HepG2 (cell line): ENCODE data around the gene B3GNT7. TPM values are rescaled to one million over a fixed set of nuclear protein-coding genes. Genes with fewer than 3 reads are reported as not detected.

Experiments
- ATAC-seq: fragments of 200-7000 bp; cut with Tn5 transposase; 3 replicates; pipeline ENCODE4 v1.9.1; 2020; ENCODE audit warnings: mild to moderate bottlenecking, moderate library complexity
- BruUV-seq: library from RNA; stranded (reverse); fragments of 400-500 nt; replicated peaks from 2 replicates; lab custom pipeline; 2021; lab: Mats Ljungman, UMichigan
- CTCF ChIA-PET: fragments of 300-600 bp; formaldehyde crosslinking; extraction: SDS; loops from one replicate; lab custom pipeline; 2021; ENCODE audit warnings: low total read pairs, inconsistent platforms, low intra/inter-chr PET ratio; lab: Yijun Ruan, JAX
- POLR2A ChIA-PET: fragments of 350-600 bp; sonication (Branson Sonifier 250); formaldehyde crosslinking; loops from one replicate; lab custom pipeline; 2020; ENCODE audit warnings: antibody characterized with exemption, inconsistent platforms; lab: Yijun Ruan, JAX
- DNase-seq: peaks from one replicate; pipeline ENCODE4 v3.0.0-alpha.2; 2015; ENCODE audit warnings: low spot score
- FAIRE-seq: peaks from 3 replicates; lab custom pipeline; 2011; peaks lifted over from hg19 to GRCh38; lab: Jason Lieb, UNC
- H2AFZ ChIP-seq: one replicate; pipeline ENCODE4 v1.6.1; 2011; ENCODE audit warnings: low read length, inconsistent platforms
- H3K27ac ChIP-seq: fragments of 300-600 bp; 3 replicates; pipeline ENCODE4 v1.8.0; 2011; ENCODE audit warnings: mixed run types, mild to moderate bottlenecking, mixed read lengths, low read length, inconsistent platforms; ENCODE audit not compliant: insufficient read depth; ENCODE audit errors: extremely low read length
- H3K27me3 ChIP-seq, 2 experiments: fragments of 200-600 bp in 1 of 2; 2 replicates in 1 of 2; 3 replicates in 1 of 2; pipeline versions ENCODE4 v1.6.0 to v1.8.0; 2011; ENCODE audit warnings: low read length in 2 of 2, mild to moderate bottlenecking in 2 of 2, moderate library complexity in 2 of 2, inconsistent platforms in 1 of 2; ENCODE audit not compliant: insufficient read depth in 2 of 2, control insufficient read depth in 1 of 2
- H3K36me3 ChIP-seq, 2 experiments: fragments of 200-600 bp in 1 of 2; replicated peaks in 1 of 2; 2 replicates in 1 of 2; 3 replicates in 1 of 2; pipeline versions ENCODE4 v1.5.1 to v1.8.0; 2011; ENCODE audit warnings: low read length in 2 of 2, inconsistent platforms in 1 of 2; ENCODE audit not compliant: insufficient read depth in 2 of 2, control insufficient read depth in 1 of 2
- H3K4me1 ChIP-seq: 2 replicates; pipeline ENCODE4 v1.5.1; 2012; ENCODE audit warnings: low read length, inconsistent platforms; ENCODE audit not compliant: insufficient read depth
- H3K4me2 ChIP-seq: 2 replicates; pipeline ENCODE4 v1.6.0; 2011; ENCODE audit warnings: low read depth, low read length, inconsistent platforms
- H3K4me3 ChIP-seq, 3 experiments: fragments of 200-600 bp in 1 of 3; sonication (generic), shearing (Covaris generic) in 1 of 3; replicated peaks in 1 of 3; 2 replicates each; pipeline ENCODE4 v1.5.1; 2011 to 2016; ENCODE audit warnings: low read length in 3 of 3, inconsistent platforms in 2 of 3, low read depth in 2 of 3, mild to moderate bottlenecking in 2 of 3, control low read depth in 1 of 3, mixed read lengths in 1 of 3; ENCODE audit not compliant: insufficient read depth in 1 of 3
- H3K79me2 ChIP-seq: one replicate; pipeline ENCODE4 v1.6.1; 2011; ENCODE audit warnings: low read length, inconsistent platforms; ENCODE audit not compliant: insufficient read depth
- H3K9ac ChIP-seq: 2 replicates; pipeline ENCODE4 v1.6.0; 2011; ENCODE audit warnings: mild to moderate bottlenecking, low read depth, low read length, inconsistent platforms; ENCODE audit not compliant: insufficient read depth
- H3K9me3 ChIP-seq: 2 replicates; pipeline ENCODE4 v1.5.1; 2012; ENCODE audit warnings: mild to moderate bottlenecking, low read length
- H4K20me1 ChIP-seq: 2 replicates; pipeline ENCODE4 v1.6.0; 2011; ENCODE audit warnings: inconsistent platforms, mild to moderate bottlenecking, low read length, moderate library complexity; ENCODE audit not compliant: insufficient read depth
- ELF1 ChIP-seq: sonication (generic); formaldehyde crosslinking; IDR thresholded peaks from 2 replicates; pipeline ENCODE4 v1.4.0; 2020; ENCODE audit warnings: missing genetic modification reagents
- GRHL1 ChIP-seq: sonication (generic); formaldehyde crosslinking; conservative IDR thresholded peaks from 2 replicates; pipeline ENCODE4 v1.8.0; 2022; ENCODE audit warnings: missing genetic modification reagents
- HNRNPK ChIP-seq: fragments of 200-400 bp; formaldehyde crosslinking; IDR thresholded peaks from 2 replicates; pipeline ENCODE4 v1.6.1; 2018; ENCODE audit warnings: low read length, low read depth, moderate library complexity, mild to moderate bottlenecking; ENCODE audit not compliant: poor library complexity, severe bottlenecking
- IRX3 ChIP-seq: sonication (generic); formaldehyde crosslinking; IDR thresholded peaks from 2 replicates; pipeline ENCODE4 v1.8.1; 2023; ENCODE audit warnings: mild to moderate bottlenecking, low read depth, missing genetic modification reagents, borderline replicate concordance
- MATR3 ChIP-seq: sonication (generic); formaldehyde crosslinking; IDR thresholded peaks from 2 replicates; pipeline ENCODE4 v1.4.0; 2020; ENCODE audit warnings: missing genetic modification reagents
- NCOR1 ChIP-seq: fragments of 200-600 bp; sonication (generic); IDR thresholded peaks from 2 replicates; pipeline ENCODE4 v1.7.0; 2017; ENCODE audit warnings: antibody characterized with exemption, low read length, borderline replicate concordance
- RBM39 ChIP-seq: fragments of 200-400 bp; formaldehyde crosslinking; IDR thresholded peaks from one replicate; pipeline ENCODE4 v1.6.1; 2018; ENCODE audit warnings: antibody characterized with exemption, mild to moderate bottlenecking, low read depth, low read length; ENCODE audit not compliant: poor library complexity, severe bottlenecking
- SIX1 ChIP-seq: sonication (generic); formaldehyde crosslinking; IDR thresholded peaks from 2 replicates; pipeline ENCODE4 v1.4.0; 2020; ENCODE audit warnings: missing genetic modification reagents, borderline replicate concordance
- SP4 ChIP-seq: sonication (generic); formaldehyde crosslinking; IDR thresholded peaks from 2 replicates; pipeline ENCODE4 v1.8.1; 2023; ENCODE audit warnings: mild to moderate bottlenecking, missing genetic modification reagents
- THAP11 ChIP-seq: IDR thresholded peaks from 2 replicates; pipeline ENCODE4 v1.6.1; 2016; ENCODE audit warnings: missing biosample characterization, missing genetic modification reagents
- ZBTB8A ChIP-seq: sonication (generic); formaldehyde crosslinking; IDR thresholded peaks from 2 replicates; pipeline ENCODE4 v1.4.0; 2020; ENCODE audit warnings: mild to moderate bottlenecking, low read depth, missing genetic modification reagents, borderline replicate concordance
- ZNF136 ChIP-seq: sonication (generic); formaldehyde crosslinking; IDR thresholded peaks from 2 replicates; pipeline ENCODE4 v1.8.1; 2022; ENCODE audit warnings: low read depth, mild to moderate bottlenecking, moderate library complexity, missing genetic modification reagents
- ZNF232 ChIP-seq: sonication (generic); formaldehyde crosslinking; IDR thresholded peaks from 2 replicates; pipeline ENCODE4 v1.4.0; 2020; ENCODE audit warnings: missing genetic modification reagents, borderline replicate concordance
- ZNF317 ChIP-seq: sonication (generic); formaldehyde crosslinking; IDR thresholded peaks from 2 replicates; pipeline ENCODE4 v1.5.0; 2020; ENCODE audit warnings: mild to moderate bottlenecking, missing genetic modification reagents
- ZNF841 ChIP-seq: sonication (generic); formaldehyde crosslinking; IDR thresholded peaks from 2 replicates; pipeline ENCODE4 v1.8.1; 2023; ENCODE audit warnings: missing genetic modification reagents, borderline replicate concordance
- WGBS: methylation state at CpG from one replicate; pipeline ENCODE4 v1.1.6; 2017; ENCODE audit warnings: low lambda C conversion rate; 5-methylcytosine and 5-hydroxymethylcytosine counted together
- in situ Hi-C: cut with HindIII; loops from 2 replicates; pipeline ENCODE4 v1.10.0; 2017; ENCODE audit warnings: low pct_unique_long_range_greater_than_20kb; ENCODE audit not compliant: extremely low pct_ligation_motif_present
- intact Hi-C: fragments of 100-400 bp; cut with micrococcal nuclease; formaldehyde crosslinking; loops from one replicate; pipeline ENCODE4 v1.10.0; 2022; ENCODE audit not compliant: unreplicated experiment
- polyA plus RNA-seq, 8 experiments: library from polyadenylated mRNA; depleted of rRNA in 3 of 8; stranded (reverse) in 7 of 8; unstranded in 1 of 8; fragments of >200 nt; fragmentation: Illumina TruSeq in 4 of 8; extraction: Trizol in 4 of 8; gene quantifications; 2 replicates each; pipeline versions ENCODE4 v1.2.1 to v1.2.3, GENCODE V29; 2011 to 2016; ENCODE audit warnings: low read depth in 4 of 8, missing spikeins in 1 of 8, mixed read lengths in 1 of 8; ENCODE audit not compliant: insufficient read depth in 1 of 8
- total RNA-seq, 5 experiments: library from RNA; depleted of rRNA; stranded (reverse); fragments of >200 nt; fragmentation: Illumina TruSeq; extraction: Trizol; gene quantifications; 2 replicates each; pipeline ENCODE4 v1.2.3, GENCODE V29; 2016; ENCODE audit warnings: low read depth in 1 of 5

B3GNT7 gene
- total and polyA plus RNA-seq, 2 of the 13 experiments (the other 11 are each of a cell fraction or from before 2014, with no cell fraction given): 0.04 to 0.24 TPM

DNA sequence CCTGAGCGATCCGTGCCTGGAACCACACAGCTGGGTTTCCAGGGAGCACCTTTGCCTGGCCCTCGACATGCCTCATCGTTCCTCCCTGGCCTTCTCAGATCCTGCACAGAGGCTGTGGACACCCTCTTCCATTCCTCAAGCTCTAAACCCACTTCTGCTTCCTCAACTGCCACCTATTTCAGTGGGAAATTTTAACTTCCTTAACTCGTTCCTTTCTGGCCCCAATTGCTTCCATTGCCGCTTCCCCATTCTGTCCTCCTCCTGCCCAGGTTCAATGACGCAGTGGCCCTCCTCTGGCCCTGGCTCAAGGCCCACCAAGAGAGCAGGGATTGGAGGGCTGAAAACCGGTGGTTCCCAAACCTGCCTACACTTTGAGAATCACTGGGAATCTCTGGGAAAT, 4.8 kb upstream of the B3GNT7 start:
- ChIA-PET POLR2A (no interaction called here), CTCF (no interaction called here)
- FAIRE-seq: no peak
- 41% methylated on average over 6 of the region's 8 CpGs for WGBS
- H3K27me3 ChIP-seq: peaks cover 16 to 64% of the 10 kb centered on the region in 2 experiments
- intact Hi-C loops: no loop called here
- H3K79me2 ChIP-seq: no peaks in the 10 kb centered on the region
- H2AFZ ChIP-seq: no peak overlapping the region
- no peak for TF ChIP-seq ZBTB8A (CRISPR knock-in tag)
- TF ChIP-seq MATR3 (CRISPR knock-in tag): no peak
- no peak for TF ChIP-seq GRHL1 (CRISPR knock-in tag)
- no peak for TF ChIP-seq THAP11 (CRISPR knock-in tag)
- TF ChIP-seq ZNF136 (CRISPR knock-in tag): no peak
- TF ChIP-seq ZNF317 (CRISPR knock-in tag): no peak
- no peak for TF ChIP-seq SP4
- no peak for TF ChIP-seq NCOR1
- no peak for TF ChIP-seq ZNF232
- TF ChIP-seq ELF1: no peak
- TF ChIP-seq RBM39: no peak
- TF ChIP-seq IRX3 (CRISPR knock-in tag): no peak
- no peak for TF ChIP-seq HNRNPK
- TF ChIP-seq SIX1 (CRISPR knock-in tag): no peak
- no peak for TF ChIP-seq ZNF841
- peaks cover 46% of the 10 kb centered on the region for H3K4me1 ChIP-seq
- no peak overlapping the region for H3K9ac ChIP-seq
- no peaks in the 10 kb centered on the region for H3K36me3 ChIP-seq
- no peak for ATAC-seq
- H4K20me1 ChIP-seq: no peaks in the 10 kb centered on the region
- in situ Hi-C loops: loop anchor here (10.0 kb wide), 1 partner anchor 96 kb away; no protein-coding TSS in a partner anchor
- H3K27ac ChIP-seq: no peak overlapping the region
- H3K4me2 ChIP-seq: no peak overlapping the region
- DNase-seq: no peak
- no peak overlapping the region for H3K4me3 ChIP-seq
- H3K9me3 ChIP-seq: no peaks in the 10 kb centered on the region
- BruUV-seq: no TSS peak
